MCF 10A (cell line): ENCODE results near the gene ZNF76. TPM values are rescaled to one million over a fixed set of nuclear protein-coding genes. Genes with fewer than 3 reads are reported as not detected.

Experiments used
- BruUV-seq: library from RNA; stranded (reverse); fragments of 400-500 nt; replicated peaks from 2 replicates; lab custom pipeline; 2021; lab: Mats Ljungman, UMichigan
- CTCF ChIA-PET: fragments of 300-600 bp; sonication (Branson Sonifier 250); formaldehyde crosslinking; extraction: SDS; loops from one replicate; lab custom pipeline; 2021; ENCODE audit warnings: antibody characterized with exemption, inconsistent platforms; lab: Yijun Ruan, JAX
- POLR2A ChIA-PET: fragments of 300-600, 350-650 bp; sonication (Branson Sonifier 250); formaldehyde crosslinking; extraction: SDS; loops from one replicate; lab custom pipeline; 2020; ENCODE audit warnings: antibody characterized with exemption, inconsistent platforms; lab: Yijun Ruan, JAX
- DNase-seq: peaks from one replicate; pipeline ENCODE4 v3.0.0-alpha.2; 2018; ENCODE audit not compliant: unreplicated experiment
- H3K27ac Mint-ChIP-seq: one replicate; pipeline ENCODE4 v1.8.0; 2022; ENCODE audit warnings: mild to moderate bottlenecking, low read depth, mixed read lengths; ENCODE audit not compliant: unreplicated experiment
- H3K27me3 Mint-ChIP-seq: one replicate; pipeline ENCODE4 v1.8.0; 2022; ENCODE audit warnings: mixed read lengths; ENCODE audit not compliant: insufficient read depth, unreplicated experiment
- H3K36me3 Mint-ChIP-seq: one replicate; pipeline ENCODE4 v1.8.0; 2022; ENCODE audit warnings: mild to moderate bottlenecking, moderate library complexity, mixed read lengths; ENCODE audit not compliant: insufficient read depth, unreplicated experiment
- H3K4me1 Mint-ChIP-seq: one replicate; pipeline ENCODE4 v1.8.0; 2022; ENCODE audit warnings: mixed read lengths; ENCODE audit not compliant: insufficient read depth, unreplicated experiment
- H3K4me3 Mint-ChIP-seq: one replicate; pipeline ENCODE4 v1.8.0; 2022; ENCODE audit warnings: mild to moderate bottlenecking, moderate library complexity, mixed read lengths; ENCODE audit not compliant: unreplicated experiment
- H3K9me3 Mint-ChIP-seq: one replicate; pipeline ENCODE4 v1.8.0; 2022; ENCODE audit warnings: mixed read lengths; ENCODE audit not compliant: unreplicated experiment
- CTCF ChIP-seq: fragments of 200-600 bp; IDR thresholded peaks from one replicate; pipeline ENCODE4 v1.8.0; 2022; ENCODE audit warnings: antibody characterized with exemption, mild to moderate bottlenecking; ENCODE audit not compliant: unreplicated experiment
- intact Hi-C: fragments of 100-400 bp; cut with micrococcal nuclease; formaldehyde crosslinking; loops from 2 replicates; pipeline ENCODE4 v1.14.1; 2022
- total RNA-seq: library from RNA; stranded (reverse); gene quantifications from 2 replicates; pipeline ENCODE4 v1.2.3, GENCODE V29; 2022

The ZNF76 gene
- total RNA-seq, 1 experiment from 2014 or later, result 28.0 TPM

- TF ChIP-seq CTCF, result no peak
- no peaks in the 10 kb centered on the region for H3K27me3 Mint-ChIP-seq
- ChIA-PET POLR2A (no interaction called here), CTCF (interaction anchor here (0.5 to 1.5 kb wide), 2 partner anchors 45 to 153 kb away, joined by 3 to 5 read pairs; no protein-coding TSS in a partner anchor)
- intact Hi-C loops, result no loop called here
- no peaks in the 10 kb centered on the region for H3K4me1 Mint-ChIP-seq
- H3K9me3 Mint-ChIP-seq, result no peaks in the 10 kb centered on the region
- no TSS peak for BruUV-seq
- H3K27ac Mint-ChIP-seq, result no peak overlapping the region
- peaks cover 43% of the 10 kb centered on the region for H3K36me3 Mint-ChIP-seq
- DNase-seq, result no peak
- no peak overlapping the region for H3K4me3 Mint-ChIP-seq
Measured at GRCh38 chr6:35282472-35282871, 22.9 kb downstream of the ZNF76 start.

- no peak for DNase-seq
- H3K27me3 Mint-ChIP-seq, result no peaks in the 10 kb centered on the region
- intact Hi-C loops, result no loop called here
- peaks cover 43% of the 10 kb centered on the region for H3K36me3 Mint-ChIP-seq
- no peaks in the 10 kb centered on the region for H3K4me1 Mint-ChIP-seq
- ChIA-PET CTCF (interaction anchor here (1.5 kb wide), 1 partner anchor 45 kb away, joined by 5 read pairs; no protein-coding TSS in a partner anchor), POLR2A (no interaction called here)
- no TSS peak for BruUV-seq
- TF ChIP-seq CTCF, result no peak
- no peaks in the 10 kb centered on the region for H3K9me3 Mint-ChIP-seq
- H3K27ac Mint-ChIP-seq, result no peak overlapping the region
- H3K4me3 Mint-ChIP-seq, result no peak overlapping the region
Measured at GRCh38 chr6:35283361-35283760, 23.8 kb downstream of the ZNF76 start.

GRCh38 chr6:35287671-35288396, 28.3 kb downstream of the ZNF76 start:
- intact Hi-C loops, result no loop called here
- H3K9me3 Mint-ChIP-seq, result no peaks in the 10 kb centered on the region
- H3K36me3 Mint-ChIP-seq, result peaks cover 52% of the 10 kb centered on the region
- no TSS peak for BruUV-seq
- no peaks in the 10 kb centered on the region for H3K4me1 Mint-ChIP-seq
- TF ChIP-seq CTCF, result no peak
- H3K27me3 Mint-ChIP-seq, result no peaks in the 10 kb centered on the region
- no peak for DNase-seq
- H3K27ac Mint-ChIP-seq, result no peak overlapping the region
- no peak overlapping the region for H3K4me3 Mint-ChIP-seq
- POLR2A ChIA-PET, result interaction anchor here (0.9 kb wide), 1 partner anchor 167 kb away, joined by 3 read pairs; no protein-coding TSS in a partner anchor
- CTCF ChIA-PET, result interaction anchor here (0.6 to 1.5 kb wide), 3 partner anchors 10 to 1962 kb away, joined by 3 to 6 read pairs (median 4); partner anchors contain the start of gene DEF6

- H3K4me1 Mint-ChIP-seq, result no peaks in the 10 kb centered on the region
- H3K9me3 Mint-ChIP-seq, result no peaks in the 10 kb centered on the region
- TF ChIP-seq CTCF, result no peak
- intact Hi-C loops, result no loop called here
- H3K4me3 Mint-ChIP-seq, result no peak overlapping the region
- no peaks in the 10 kb centered on the region for H3K27me3 Mint-ChIP-seq
- DNase-seq, result no peak
- peaks cover 45% of the 10 kb centered on the region for H3K36me3 Mint-ChIP-seq
- ChIA-PET POLR2A (interaction anchor here (1.1 kb wide), 1 partner anchor 30 kb away, joined by 3 read pairs; the partner anchor contains the start of gene ZNF76), CTCF (interaction anchor here (0.6 to 1.5 kb wide), 3 partner anchors 9 to 183 kb away, joined by 3 to 6 read pairs (median 4); partner anchors contain the start of gene DEF6)
- no peak overlapping the region for H3K27ac Mint-ChIP-seq
- no TSS peak for BruUV-seq
Measured at GRCh38 chr6:35288834-35289233, 29.3 kb downstream of the ZNF76 start.
